Measurements from ENCODE around the gene COQ4.

Gene COQ4

GRCh38 chr9:128372784-128373183 lies 50.1 kb downstream of the COQ4 start:
- DNase-seq (ENCODE audit: low read depth in 1 of 2, low spot score in 1 of 2), result no peak
- no peak for TF ChIP-seq REST (IDR thresholded peaks at IDR 0.05; ENCODE audit: insufficient replicate concordance, low read depth)
- no peak for TF ChIP-seq POLR2AphosphoS5 (IDR thresholded peaks at IDR 0.05; ENCODE audit: low read depth)
- TF ChIP-seq CTCF (IDR thresholded peaks at IDR 0.05; ENCODE audit: insufficient read depth, low read length), result no peak
- no peak for TF ChIP-seq SPI1 (IDR thresholded peaks at IDR 0.05; ENCODE audit: borderline replicate concordance, low read depth)
- no peak for TF ChIP-seq GABPA (IDR thresholded peaks at IDR 0.05; ENCODE audit: low read depth)
- H3K4me3 ChIP-seq (replicated peaks; ENCODE audit: insufficient read depth, low read length), result no peak overlapping the region
- H3K27me3 ChIP-seq (ENCODE audit: insufficient read depth, poor library complexity, severe bottlenecking), result no peaks in the 10 kb centered on the region
- H3K27ac ChIP-seq (replicated peaks), result no peak overlapping the region

- H3K27me3 ChIP-seq (ENCODE audit: insufficient read depth, poor library complexity, severe bottlenecking), result no peaks in the 10 kb centered on the region
- no peak for TF ChIP-seq SPI1 (IDR thresholded peaks at IDR 0.05; ENCODE audit: borderline replicate concordance, low read depth)
- no peak for DNase-seq (ENCODE audit: low read depth in 1 of 2, low spot score in 1 of 2)
These were observed 51.6 kb downstream of the COQ4 start for GRCh38 chr9:128374221-128374675.

GRCh38 chr9:128375865-128376264 lies 53.2 kb downstream of the COQ4 start:
- H3K4me3 ChIP-seq (replicated peaks; ENCODE audit: insufficient read depth, low read length), result no peak overlapping the region
- no peak for TF ChIP-seq SPI1 (IDR thresholded peaks at IDR 0.05; ENCODE audit: borderline replicate concordance, low read depth)
- TF ChIP-seq GABPA (IDR thresholded peaks at IDR 0.05; ENCODE audit: low read depth), result no peak
- no peak for TF ChIP-seq POLR2AphosphoS5 (IDR thresholded peaks at IDR 0.05; ENCODE audit: low read depth)
- TF ChIP-seq CTCF (IDR thresholded peaks at IDR 0.05; ENCODE audit: insufficient read depth, low read length), result no peak
- no peak for TF ChIP-seq REST (IDR thresholded peaks at IDR 0.05; ENCODE audit: insufficient replicate concordance, low read depth)
- no peak for DNase-seq (ENCODE audit: low read depth in 1 of 2, low spot score in 1 of 2)
- H3K27me3 ChIP-seq (ENCODE audit: insufficient read depth, poor library complexity, severe bottlenecking), result no peaks in the 10 kb centered on the region
- H3K27ac ChIP-seq (replicated peaks), result no peak overlapping the region

More at GRCh38 chr9:128374221-128374675, 51.6 kb downstream of the COQ4 start:
- H3K27ac ChIP-seq (replicated peaks), result no peak overlapping the region
- no peak overlapping the region for H3K4me3 ChIP-seq (replicated peaks; ENCODE audit: insufficient read depth, low read length)

GRCh38 chr9:128382261-128382660 lies 59.6 kb downstream of the COQ4 start:
- H3K4me3 ChIP-seq (replicated peaks; ENCODE audit: insufficient read depth, low read length), result no peak overlapping the region

More at GRCh38 chr9:128382261-128382660, 59.6 kb downstream of the COQ4 start:
- TF ChIP-seq REST (IDR thresholded peaks at IDR 0.05; ENCODE audit: insufficient replicate concordance, low read depth), result no peak
- no peak for TF ChIP-seq GABPA (IDR thresholded peaks at IDR 0.05; ENCODE audit: low read depth)
- no peak for TF ChIP-seq SPI1 (IDR thresholded peaks at IDR 0.05; ENCODE audit: borderline replicate concordance, low read depth)
- TF ChIP-seq CTCF (IDR thresholded peaks at IDR 0.05; ENCODE audit: insufficient read depth, low read length), result no peak
- no peak for TF ChIP-seq POLR2AphosphoS5 (IDR thresholded peaks at IDR 0.05; ENCODE audit: low read depth)
- Histone ChIP-seq H3K27ac (replicated peaks) (no peak overlapping the region), H3K27me3 (ENCODE audit: insufficient read depth, poor library complexity, severe bottlenecking) (no peaks in the 10 kb centered on the region)
- no peak for DNase-seq (ENCODE audit: low read depth in 1 of 2, low spot score in 1 of 2)
